Hepatocyte (in vitro differentiated cells): Measurements from ENCODE around the gene NOTCH1. TPM values are rescaled to one million over a fixed set of nuclear protein-coding genes. Genes with fewer than 3 reads are reported as not detected.

ENCODE experiments used
- DNase-seq: peaks from one replicate; pipeline ENCODE4 v3.0.0-alpha.2; 2016; ENCODE audit warnings: low spot score
- H2AFZ ChIP-seq: fragments of 200-600 bp; sonication (generic); 2 replicates; pipeline ENCODE4 v1.6.0; 2016; ENCODE audit warnings: antibody characterized with exemption, mild to moderate bottlenecking
- H3K27ac ChIP-seq: fragments of 200-600 bp; sonication (generic); 2 replicates; pipeline ENCODE4 v1.5.1; 2016; ENCODE audit warnings: mild to moderate bottlenecking
- H3K27me3 ChIP-seq: fragments of 200-600 bp; sonication (generic); 2 replicates; pipeline ENCODE4 v1.6.1; 2016
- H3K36me3 ChIP-seq: fragments of 200-600 bp; sonication (generic); replicated peaks from 2 replicates; pipeline ENCODE4 v1.5.1; 2016; ENCODE audit warnings: low read depth; ENCODE audit not compliant: insufficient read depth
- H3K4me1 ChIP-seq: fragments of 200-600 bp; sonication (generic); 2 replicates; pipeline ENCODE4 v1.5.1; 2016; ENCODE audit warnings: mild to moderate bottlenecking, moderate library complexity; ENCODE audit not compliant: insufficient read depth
- H3K4me2 ChIP-seq: fragments of 200-600 bp; sonication (generic); 2 replicates; pipeline ENCODE4 v1.6.0; 2016
- H3K4me3 ChIP-seq: fragments of 200-600 bp; sonication (generic); 2 replicates; pipeline ENCODE4 v1.5.1; 2016; ENCODE audit warnings: mild to moderate bottlenecking
- H3K79me2 ChIP-seq: fragments of 200-600 bp; sonication (generic); 2 replicates; pipeline ENCODE4 v1.6.0; 2017; ENCODE audit warnings: mild to moderate bottlenecking
- H3K9me2 ChIP-seq: fragments of 200-600 bp; sonication (generic); replicated peaks from 2 replicates; pipeline ENCODE4 v1.6.0; 2017; ENCODE audit warnings: mild to moderate bottlenecking; ENCODE audit not compliant: insufficient read depth
- H3K9me3 ChIP-seq: fragments of 200-600 bp; sonication (generic); 2 replicates; pipeline ENCODE4 v1.5.1; 2016; ENCODE audit warnings: low read depth, mild to moderate bottlenecking
- H4K20me1 ChIP-seq: fragments of 200-600 bp; sonication (generic); 2 replicates; pipeline ENCODE4 v1.6.0; 2016; ENCODE audit warnings: mild to moderate bottlenecking; ENCODE audit not compliant: insufficient read depth, poor library complexity, severe bottlenecking
- EZH2 ChIP-seq: fragments of 200-600 bp; sonication (generic); IDR thresholded peaks from 2 replicates; pipeline ENCODE4 v1.6.1; 2016; ENCODE audit warnings: antibody characterized with exemption, mild to moderate bottlenecking, borderline replicate concordance
- EZH2phosphoT487 ChIP-seq: fragments of 200-600 bp; sonication (generic); IDR thresholded peaks from one replicate; pipeline ENCODE4 v1.6.1; 2018; ENCODE audit warnings: antibody characterized with exemption, mild to moderate bottlenecking, low read depth, moderate library complexity; ENCODE audit not compliant: unreplicated experiment, severe bottlenecking
- WGBS: methylation state at CpG from one replicate; pipeline ENCODE4 v1.1.6; 2016; ENCODE audit warnings: low lambda C conversion rate; ENCODE audit errors: missing lambda C conversion rate; 5-methylcytosine and 5-hydroxymethylcytosine counted together
- polyA plus RNA-seq: library from polyadenylated mRNA; unstranded; fragments of >200 nt; fragmentation: Nextera tagmentation; extraction: Ambion mirVana; gene quantifications from 2 replicates; pipeline ENCODE4 v1.2.1, GENCODE V29; 2016
- total RNA-seq: library from RNA; depleted of rRNA; stranded (reverse); fragments of >200 nt; gene quantifications from 2 replicates; pipeline ENCODE4 v1.2.3, GENCODE V29; 2014
- TF ChIP-seq, protein P1 (sequence below): fragments of 200-600 bp; sonication (generic); IDR thresholded peaks from 2 replicates; pipeline ENCODE4 v1.5.1; 2016; ENCODE audit warnings: antibody characterized with exemption, mild to moderate bottlenecking; ENCODE audit not compliant: poor library complexity

NOTCH1 gene
- total and polyA plus RNA-seq, 2 experiments from 2014 or later, result 5.3 to 6.5 TPM

DNA sequence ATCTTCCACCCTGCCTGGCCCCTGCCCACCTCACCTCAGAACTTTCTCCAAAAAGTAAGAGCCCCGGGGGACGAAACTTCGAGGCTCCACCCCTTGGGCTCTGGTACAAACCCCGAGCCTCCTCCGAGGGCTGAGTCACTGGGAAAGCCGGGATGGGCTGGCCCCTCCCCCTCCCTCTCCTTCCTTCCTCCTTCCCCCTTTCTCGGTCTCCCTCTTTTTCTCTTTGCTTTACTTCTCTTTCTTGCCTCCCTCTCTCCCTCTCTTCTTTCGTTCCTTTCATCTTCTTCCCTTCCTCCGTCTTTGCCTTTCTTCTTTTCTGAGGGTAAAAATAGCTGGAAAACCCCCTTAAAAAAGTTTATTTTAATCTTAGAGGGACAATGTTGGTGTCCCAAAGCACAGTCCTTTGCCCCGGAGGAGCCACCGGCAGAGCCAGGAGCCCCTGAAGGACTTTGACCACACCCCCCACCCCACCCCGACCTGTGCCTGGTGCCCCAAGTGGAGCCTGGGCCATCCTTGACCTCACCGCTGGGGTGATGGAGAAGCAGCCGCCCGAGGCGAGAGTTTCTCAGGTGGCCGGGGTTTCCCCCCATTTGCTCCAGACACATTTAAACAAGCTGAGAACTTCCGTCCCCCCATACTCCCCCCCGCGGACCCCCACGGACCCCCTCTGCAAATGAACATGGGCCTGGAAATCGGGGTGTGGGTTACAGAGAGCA, 5.7 kb upstream of the NOTCH1 start:
- Histone ChIP-seq H3K9me3 (no peaks in the 10 kb centered on the region), H3K27me3 (peaks cover 7% of the 10 kb centered on the region), H4K20me1 (no peaks in the 10 kb centered on the region), H3K27ac (peak overlapping the region; percentile 80), H3K4me2 (peak overlapping the region; percentile 66), H3K4me1 (peaks cover 43% of the 10 kb centered on the region), H2AFZ (no peak overlapping the region), H3K36me3 (no peaks in the 10 kb centered on the region), H3K79me2 (no peaks in the 10 kb centered on the region), H3K9me2 (no peaks in the 10 kb centered on the region), H3K4me3 (no peak overlapping the region)
- WGBS, result 51% methylated on average over 17 of the region's 22 CpGs
- TF ChIP-seq, protein P1, sequence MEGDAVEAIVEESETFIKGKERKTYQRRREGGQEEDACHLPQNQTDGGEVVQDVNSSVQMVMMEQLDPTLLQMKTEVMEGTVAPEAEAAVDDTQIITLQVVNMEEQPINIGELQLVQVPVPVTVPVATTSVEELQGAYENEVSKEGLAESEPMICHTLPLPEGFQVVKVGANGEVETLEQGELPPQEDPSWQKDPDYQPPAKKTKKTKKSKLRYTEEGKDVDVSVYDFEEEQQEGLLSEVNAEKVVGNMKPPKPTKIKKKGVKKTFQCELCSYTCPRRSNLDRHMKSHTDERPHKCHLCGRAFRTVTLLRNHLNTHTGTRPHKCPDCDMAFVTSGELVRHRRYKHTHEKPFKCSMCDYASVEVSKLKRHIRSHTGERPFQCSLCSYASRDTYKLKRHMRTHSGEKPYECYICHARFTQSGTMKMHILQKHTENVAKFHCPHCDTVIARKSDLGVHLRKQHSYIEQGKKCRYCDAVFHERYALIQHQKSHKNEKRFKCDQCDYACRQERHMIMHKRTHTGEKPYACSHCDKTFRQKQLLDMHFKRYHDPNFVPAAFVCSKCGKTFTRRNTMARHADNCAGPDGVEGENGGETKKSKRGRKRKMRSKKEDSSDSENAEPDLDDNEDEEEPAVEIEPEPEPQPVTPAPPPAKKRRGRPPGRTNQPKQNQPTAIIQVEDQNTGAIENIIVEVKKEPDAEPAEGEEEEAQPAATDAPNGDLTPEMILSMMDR, result no peak
- TF ChIP-seq EZH2phosphoT487 (no peak), EZH2 (no peak)
- DNase-seq, result peak; percentile 84

- 93% methylated on average over 13 of the region's 13 CpGs for WGBS
- TF ChIP-seq EZH2 (no peak), EZH2phosphoT487 (no peak)
- TF ChIP-seq, protein P1, result no peak
These were observed 4.8 kb upstream of the NOTCH1 start for GRCh38 chr9:136550439-136551289.

DNA sequence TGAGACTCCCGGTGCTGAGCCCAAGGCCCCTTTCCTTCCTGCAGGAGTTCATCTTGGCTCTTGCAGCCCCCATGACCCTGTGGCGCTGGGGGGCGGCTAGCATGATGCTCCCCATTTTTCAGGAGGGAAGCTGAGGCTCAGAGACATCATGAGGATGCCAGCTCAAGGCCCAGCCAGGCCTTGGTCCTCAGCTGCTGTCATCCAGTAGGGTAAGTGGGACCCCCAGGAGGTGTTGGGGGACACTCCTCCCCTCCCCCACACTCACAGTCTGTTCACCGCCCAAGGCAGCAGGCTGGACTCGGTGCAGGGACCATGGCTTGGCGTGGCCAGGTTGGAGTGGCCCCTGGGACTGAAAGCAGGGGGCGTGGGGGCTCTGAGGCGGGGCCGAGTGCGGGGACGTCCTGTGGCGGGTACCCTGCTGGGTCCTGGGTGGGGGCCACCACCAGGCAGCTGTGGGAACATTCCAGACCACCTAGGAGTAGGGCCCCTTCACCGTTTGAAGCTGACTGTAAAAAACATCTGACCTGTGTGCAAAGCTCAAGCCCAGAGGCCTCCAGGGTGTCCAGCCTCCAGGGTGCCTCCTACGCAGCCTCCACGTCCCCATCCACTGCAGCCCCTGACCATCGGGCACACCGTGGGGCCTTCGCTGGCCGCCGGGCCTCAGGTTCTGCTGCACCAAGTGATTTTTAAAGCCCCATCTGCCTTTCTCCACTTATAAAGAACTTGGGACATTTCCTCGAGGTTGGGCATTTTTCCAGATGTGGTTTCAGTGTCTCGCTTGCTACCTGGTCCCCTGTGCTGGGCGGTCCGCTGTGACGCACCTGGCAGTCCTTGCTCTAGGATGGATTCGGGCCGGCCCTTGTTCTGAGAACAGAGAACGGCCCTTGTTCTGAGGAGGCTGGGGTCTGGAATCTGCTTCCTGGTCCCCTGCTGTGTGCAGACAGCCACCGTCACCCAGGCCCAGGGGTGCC, 3.4 kb upstream of the NOTCH1 start:
- Histone ChIP-seq H3K4me1 (peaks cover 45% of the 10 kb centered on the region), H3K79me2 (peaks cover 12% of the 10 kb centered on the region), H3K27ac (no peak overlapping the region), H3K36me3 (no peaks in the 10 kb centered on the region), H4K20me1 (peaks cover 6% of the 10 kb centered on the region), H3K9me2 (no peaks in the 10 kb centered on the region), H3K4me3 (no peak overlapping the region), H3K27me3 (peaks cover 7% of the 10 kb centered on the region), H2AFZ (no peak overlapping the region), H3K9me3 (no peaks in the 10 kb centered on the region), H3K4me2 (no peak overlapping the region)
- no peak for DNase-seq
- no peak for TF ChIP-seq EZH2
- no peak for TF ChIP-seq EZH2phosphoT487
- TF ChIP-seq, protein P1, result no peak
- 89% methylated on average over 29 of the region's 29 CpGs for WGBS

More at GRCh38 chr9:136550439-136551289, 4.8 kb upstream of the NOTCH1 start:
- Histone ChIP-seq H3K9me3 (no peaks in the 10 kb centered on the region), H4K20me1 (no peaks in the 10 kb centered on the region), H3K27ac (no peak overlapping the region), H3K4me2 (peak overlapping the region; percentile 66), H3K9me2 (no peaks in the 10 kb centered on the region), H3K4me3 (no peak overlapping the region), H3K4me1 (peaks cover 45% of the 10 kb centered on the region), H3K36me3 (no peaks in the 10 kb centered on the region), H3K79me2 (no peaks in the 10 kb centered on the region), H2AFZ (no peak overlapping the region), H3K27me3 (peaks cover 7% of the 10 kb centered on the region)
- no peak for DNase-seq
